T-helper 2 cell (primary cell): Measurements from ENCODE around the gene MTARC2.
"Not testable (repeated sequence)": the region's sequence is repeated elsewhere in the genome, so short reads cannot be mapped to it uniquely, and the experiment has no call there.

Source experiments
- DNase-seq, 5 experiments: peaks; one replicate each; pipeline versions ENCODE4 v3.0.0 to v3.0.0-alpha.2; 2012 to 2022

The MTARC2 gene

GRCh38 chr1:220732621-220733020 is 15.5 kb upstream of the MTARC2 start:
- no peak for DNase-seq

- peak; percentile 39 to 73 (median 58) for DNase-seq
These were observed 15.0 kb upstream of the MTARC2 start for GRCh38 chr1:220733086-220733601.

- DNase-seq, result no peak
These were observed 13.4 kb upstream of the MTARC2 start for GRCh38 chr1:220734571-220735326.

GRCh38 chr1:220736283-220736682 is 11.8 kb upstream of the MTARC2 start:
- not testable (repeated sequence) for DNase-seq

- no peak for DNase-seq
These were observed 6.8 kb upstream of the MTARC2 start for GRCh38 chr1:220741349-220741748.

- DNase-seq, result no peak
These were observed 6.3 kb upstream of the MTARC2 start for GRCh38 chr1:220741825-220742224.

GRCh38 chr1:220742520-220742919 is 5.6 kb upstream of the MTARC2 start:
- DNase-seq, result no peak

GRCh38 chr1:220746851-220747250 is 1.3 kb upstream of the MTARC2 start:
- DNase-seq, result no peak

GRCh38 chr1:220747437-220748088 is 559 bp upstream of the MTARC2 start:
- no peak for DNase-seq

GRCh38 chr1:220748936-220749335 is 814 bp downstream of the MTARC2 start:
- DNase-seq, result no peak

GRCh38 chr1:220750131-220750515 is 2.0 kb downstream of the MTARC2 start:
- DNase-seq, result no peak

GRCh38 chr1:220751111-220751510 is 3.0 kb downstream of the MTARC2 start:
- DNase-seq, result no peak

GRCh38 chr1:220754212-220754917 is 6.2 kb downstream of the MTARC2 start:
- no peak for DNase-seq

- no peak for DNase-seq
These were observed 6.8 kb downstream of the MTARC2 start for GRCh38 chr1:220754918-220755295.

- no peak for DNase-seq
These were observed 7.2 kb downstream of the MTARC2 start for GRCh38 chr1:220755309-220755708.

GRCh38 chr1:220757441-220757840 is 9.3 kb downstream of the MTARC2 start:
- no peak for DNase-seq

GRCh38 chr1:220759147-220759546 is 11.0 kb downstream of the MTARC2 start:
- no peak for DNase-seq

- DNase-seq, result no peak
These were observed 13.7 kb downstream of the MTARC2 start for GRCh38 chr1:220761688-220762427.

GRCh38 chr1:220764757-220765156 is 16.6 kb downstream of the MTARC2 start:
- DNase-seq, result no peak

- DNase-seq, result no peak
These were observed 19.4 kb downstream of the MTARC2 start for GRCh38 chr1:220767312-220768125.

GRCh38 chr1:220768126-220768601 is 20.0 kb downstream of the MTARC2 start:
- DNase-seq, result no peak

- no peak for DNase-seq
These were observed 21.1 kb downstream of the MTARC2 start for GRCh38 chr1:220769205-220769604.
